Endothelial cell (in vitro differentiated cells): ENCODE measurements around the gene HHIPL2. TPM values are rescaled to one million over a fixed set of nuclear protein-coding genes. Genes with fewer than 3 reads are reported as not detected.

Source experiments
- DNase-seq: peaks from one replicate; pipeline ENCODE4 v3.0.0; 2021; ENCODE audit warnings: low spot score
- H3K27ac Mint-ChIP-seq: one replicate; pipeline ENCODE4 v1.8.0; 2021; ENCODE audit warnings: mixed read lengths, inconsistent platforms; ENCODE audit not compliant: unreplicated experiment
- H3K27me3 Mint-ChIP-seq: one replicate; pipeline ENCODE4 v1.8.0; 2021; ENCODE audit warnings: mild to moderate bottlenecking, moderate library complexity, mixed read lengths, inconsistent platforms; ENCODE audit not compliant: unreplicated experiment
- H3K36me3 Mint-ChIP-seq: one replicate; pipeline ENCODE4 v1.8.0; 2021; ENCODE audit warnings: mild to moderate bottlenecking, low read depth, mixed read lengths, inconsistent platforms; ENCODE audit not compliant: unreplicated experiment
- H3K4me1 Mint-ChIP-seq: one replicate; pipeline ENCODE4 v1.8.0; 2021; ENCODE audit warnings: mild to moderate bottlenecking, mixed read lengths, inconsistent platforms; ENCODE audit not compliant: unreplicated experiment
- H3K4me3 Mint-ChIP-seq: one replicate; pipeline ENCODE4 v1.8.0; 2021; ENCODE audit warnings: mild to moderate bottlenecking, mixed read lengths, inconsistent platforms; ENCODE audit not compliant: unreplicated experiment
- H3K9me3 Mint-ChIP-seq: one replicate; pipeline ENCODE4 v1.8.0; 2021; ENCODE audit warnings: mixed read lengths, inconsistent platforms; ENCODE audit not compliant: unreplicated experiment
- total RNA-seq: library from RNA; stranded (reverse); fragmentation: NEBNext Ultra II Directional; extraction: Animal tissue kit (Norgen Biotek cat#: 25700); gene quantifications from one replicate; pipeline ENCODE4 v1.2.1, GENCODE V29; 2021; ENCODE audit not compliant: unreplicated experiment
- TF ChIP-seq, protein P1 (sequence below): fragments of 200-600 bp; sonication (generic); IDR thresholded peaks from one replicate; pipeline ENCODE4 v1.5.0; 2021; ENCODE audit warnings: antibody characterized with exemption; ENCODE audit not compliant: unreplicated experiment

The HHIPL2 gene
- total RNA-seq, 1 donor from 2014 or later: 0.62 TPM

DNA sequence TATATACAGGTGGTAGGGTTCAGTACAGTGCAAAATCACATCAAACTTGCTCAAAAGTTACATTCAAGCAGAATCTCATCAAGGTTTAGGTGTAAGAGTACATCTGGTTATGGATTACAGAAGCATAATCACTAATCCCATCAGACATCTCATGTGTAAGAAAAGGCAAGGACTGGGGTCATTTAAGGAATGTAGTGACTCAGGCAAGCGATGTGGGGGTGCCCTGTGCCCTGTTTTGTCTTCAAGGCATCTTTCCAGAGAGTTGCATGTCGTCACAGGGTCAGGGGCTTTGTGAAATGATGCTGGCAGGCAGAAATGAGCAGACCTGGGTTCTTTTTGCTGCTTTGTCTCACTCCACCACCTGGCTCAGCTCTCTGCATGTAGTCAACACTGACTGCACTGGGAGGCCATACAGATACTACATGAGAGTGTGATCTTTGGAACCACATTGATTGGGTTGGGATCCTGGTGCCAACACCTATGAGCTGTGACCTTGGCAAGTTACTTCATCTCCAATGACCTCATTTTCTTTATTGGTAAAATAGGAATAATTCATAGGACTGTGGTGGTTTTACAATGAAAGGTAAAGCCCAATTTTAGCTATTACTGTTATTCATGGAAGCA, 8.2 kb upstream of the HHIPL2 start:
- H3K4me3 Mint-ChIP-seq: no peak overlapping the region
- no peak for DNase-seq
- no peaks in the 10 kb centered on the region for H3K36me3 Mint-ChIP-seq
- H3K27ac Mint-ChIP-seq: no peak overlapping the region
- H3K27me3 Mint-ChIP-seq: no peaks in the 10 kb centered on the region
- TF ChIP-seq, protein P1, sequence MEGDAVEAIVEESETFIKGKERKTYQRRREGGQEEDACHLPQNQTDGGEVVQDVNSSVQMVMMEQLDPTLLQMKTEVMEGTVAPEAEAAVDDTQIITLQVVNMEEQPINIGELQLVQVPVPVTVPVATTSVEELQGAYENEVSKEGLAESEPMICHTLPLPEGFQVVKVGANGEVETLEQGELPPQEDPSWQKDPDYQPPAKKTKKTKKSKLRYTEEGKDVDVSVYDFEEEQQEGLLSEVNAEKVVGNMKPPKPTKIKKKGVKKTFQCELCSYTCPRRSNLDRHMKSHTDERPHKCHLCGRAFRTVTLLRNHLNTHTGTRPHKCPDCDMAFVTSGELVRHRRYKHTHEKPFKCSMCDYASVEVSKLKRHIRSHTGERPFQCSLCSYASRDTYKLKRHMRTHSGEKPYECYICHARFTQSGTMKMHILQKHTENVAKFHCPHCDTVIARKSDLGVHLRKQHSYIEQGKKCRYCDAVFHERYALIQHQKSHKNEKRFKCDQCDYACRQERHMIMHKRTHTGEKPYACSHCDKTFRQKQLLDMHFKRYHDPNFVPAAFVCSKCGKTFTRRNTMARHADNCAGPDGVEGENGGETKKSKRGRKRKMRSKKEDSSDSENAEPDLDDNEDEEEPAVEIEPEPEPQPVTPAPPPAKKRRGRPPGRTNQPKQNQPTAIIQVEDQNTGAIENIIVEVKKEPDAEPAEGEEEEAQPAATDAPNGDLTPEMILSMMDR: no peak
- H3K9me3 Mint-ChIP-seq: no peaks in the 10 kb centered on the region
- H3K4me1 Mint-ChIP-seq: no peaks in the 10 kb centered on the region

DNA sequence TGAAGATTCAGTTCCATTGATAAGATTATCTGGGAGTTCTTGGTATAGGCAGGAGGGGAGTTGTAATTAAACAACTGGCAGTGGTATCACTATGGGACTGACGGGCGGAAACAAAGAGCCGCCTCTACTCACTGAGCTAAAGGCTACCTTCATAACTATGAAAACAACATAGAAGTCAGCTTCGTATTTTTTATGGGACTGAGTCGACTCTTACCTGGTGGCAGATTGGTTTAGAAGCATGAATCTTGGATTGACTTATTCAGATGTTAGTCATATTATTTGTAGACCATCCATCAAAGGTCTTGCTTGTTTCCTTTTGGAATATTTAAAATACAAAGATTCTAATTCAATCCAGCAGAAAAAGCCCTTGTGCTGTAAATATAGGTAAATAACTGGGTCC, 6.3 kb upstream of the HHIPL2 start:
- Mint-ChIP-seq H3K4me1 (no peaks in the 10 kb centered on the region), H3K36me3 (no peaks in the 10 kb centered on the region), H3K9me3 (no peaks in the 10 kb centered on the region), H3K27me3 (no peaks in the 10 kb centered on the region), H3K27ac (no peak overlapping the region), H3K4me3 (no peak overlapping the region)
- TF ChIP-seq, protein P1: no peak
- no peak for DNase-seq

DNA sequence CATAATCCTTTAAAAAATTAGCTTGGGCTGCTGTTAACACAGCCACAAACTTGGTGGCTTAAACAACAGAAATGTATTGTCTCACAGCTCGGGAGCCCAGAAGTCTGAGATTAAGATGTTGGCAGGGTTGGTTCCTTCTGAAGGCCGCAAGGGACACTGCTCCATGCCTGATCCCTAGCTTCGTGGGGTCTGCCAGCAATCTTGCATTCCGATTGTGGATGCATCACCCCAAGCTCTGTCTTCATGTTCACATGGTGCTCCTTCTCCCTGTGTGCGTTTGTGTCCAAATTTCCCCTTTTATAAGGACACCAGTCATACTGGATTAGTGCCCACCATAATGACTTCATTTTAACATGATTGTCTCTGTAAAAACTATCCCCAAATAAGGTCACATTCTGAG, 5.0 kb upstream of the HHIPL2 start:
- Mint-ChIP-seq H3K27ac (no peak overlapping the region), H3K27me3 (no peaks in the 10 kb centered on the region)
- DNase-seq: no peak

DNA sequence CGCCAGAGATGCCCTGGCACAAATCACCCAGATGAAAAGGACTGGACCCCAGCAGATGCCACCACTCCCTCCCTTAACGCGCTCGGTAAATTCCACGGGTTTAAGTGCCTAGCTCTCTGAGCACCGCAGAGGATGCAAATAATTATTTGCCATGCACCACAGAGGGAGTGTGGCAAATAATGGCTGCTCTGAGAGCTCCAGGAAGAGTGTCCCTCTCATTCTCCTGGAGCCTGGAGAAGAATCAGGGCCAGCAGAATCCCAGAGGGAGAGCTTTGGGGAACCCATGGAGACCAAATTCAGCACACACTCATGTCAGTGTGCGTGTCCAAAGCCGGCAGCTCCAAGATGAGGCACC, 667 bp downstream of the HHIPL2 start:
- TF ChIP-seq, protein P1: no peak
- no peak for DNase-seq
- Mint-ChIP-seq H3K9me3 (no peaks in the 10 kb centered on the region), H3K4me1 (no peaks in the 10 kb centered on the region), H3K4me3 (no peak overlapping the region), H3K27me3 (peaks cover 3% of the 10 kb centered on the region), H3K27ac (no peak overlapping the region), H3K36me3 (no peaks in the 10 kb centered on the region)

More for the DNA sequence above, 5.0 kb upstream of the HHIPL2 start:
- H3K4me1 Mint-ChIP-seq: no peaks in the 10 kb centered on the region
- TF ChIP-seq, protein P1: no peak
- H3K4me3 Mint-ChIP-seq: no peak overlapping the region
- no peaks in the 10 kb centered on the region for H3K9me3 Mint-ChIP-seq
- H3K36me3 Mint-ChIP-seq: no peaks in the 10 kb centered on the region

DNA sequence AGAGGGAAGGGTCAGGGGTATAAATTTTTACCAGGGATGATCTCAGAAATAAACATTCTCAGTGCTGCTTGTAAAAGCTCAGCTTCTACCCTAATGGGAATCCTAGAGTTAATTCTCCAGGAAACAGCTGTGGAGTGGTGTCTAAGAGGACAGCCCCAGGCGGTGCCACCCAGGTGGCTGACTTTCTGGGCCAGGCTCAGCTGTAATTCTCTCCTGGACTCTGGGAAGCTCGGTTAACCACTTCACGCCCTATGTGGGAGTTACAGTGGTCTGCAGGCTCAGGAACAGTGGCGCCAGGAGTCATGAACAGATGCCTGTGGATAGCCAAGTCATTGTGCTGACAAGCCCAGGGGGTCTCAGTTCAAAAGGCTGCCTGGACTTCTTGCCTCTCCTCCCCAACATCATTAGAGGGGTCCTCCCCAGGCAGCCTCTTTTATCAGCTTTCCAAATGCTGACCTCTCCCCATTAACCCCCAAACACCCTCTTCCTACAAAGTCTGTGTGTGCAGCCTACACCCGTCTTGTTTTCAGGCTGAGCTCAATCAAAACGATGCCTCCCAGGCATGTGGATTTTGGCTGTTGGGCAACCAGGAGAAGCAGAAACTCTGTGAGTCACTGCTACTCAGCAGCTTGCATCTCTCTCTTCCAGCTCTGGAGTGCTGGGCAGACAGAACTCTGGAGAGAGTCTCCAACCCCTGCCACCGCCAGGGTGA, 1.2 kb downstream of the HHIPL2 start:
- no peak for DNase-seq
- Mint-ChIP-seq H3K27ac (no peak overlapping the region), H3K36me3 (no peaks in the 10 kb centered on the region), H3K9me3 (no peaks in the 10 kb centered on the region), H3K4me1 (no peaks in the 10 kb centered on the region), H3K4me3 (no peak overlapping the region), H3K27me3 (peaks cover 3% of the 10 kb centered on the region)
- TF ChIP-seq, protein P1: no peak
